K562 (cell line): ENCODE results near the gene CGGBP1. TPM values are rescaled to one million over a fixed set of nuclear protein-coding genes. Genes with fewer than 3 reads are reported as not detected.

Experiments used
- BCLAF1 ChIP-seq, 2 experiments: fragments of 450-650 bp in 1 of 2; IDR thresholded peaks; 2 replicates each; pipeline ENCODE4 v1.6.1; 2011 to 2017; ENCODE audit warnings: low read depth in 2 of 2, antibody characterized with exemption in 1 of 2, borderline replicate concordance in 1 of 2, low read length in 1 of 2, mild to moderate bottlenecking in 1 of 2, mixed read lengths in 1 of 2; ENCODE audit not compliant: control insufficient read depth in 1 of 2
- CBFA2T3 ChIP-seq: fragments of 450-650 bp; IDR thresholded peaks from 2 replicates; pipeline ENCODE4 v1.6.1; 2017
- CBFB ChIP-seq: sonication (generic); formaldehyde crosslinking; IDR thresholded peaks from 2 replicates; pipeline ENCODE4 v1.4.0; 2020; ENCODE audit warnings: mild to moderate bottlenecking, missing genetic modification reagents
- CHCHD3 ChIP-seq: fragments of 250-450 bp; sonication (Bioruptor Pico); IDR thresholded peaks from 2 replicates; pipeline ENCODE4 v2.1.2; 2022; ENCODE audit warnings: mild to moderate bottlenecking
- E2F1 ChIP-seq: sonication (generic); formaldehyde crosslinking; IDR thresholded peaks from 2 replicates; pipeline ENCODE4 v1.8.1; 2023; ENCODE audit warnings: mild to moderate bottlenecking, missing genetic modification reagents, moderate library complexity
- E2F4 ChIP-seq: sonication (generic); formaldehyde crosslinking; IDR thresholded peaks from 2 replicates; pipeline ENCODE4 v1.8.0; 2022; ENCODE audit warnings: mild to moderate bottlenecking, low read depth, missing genetic modification reagents
- IRF2 ChIP-seq: sonication (generic); formaldehyde crosslinking; IDR thresholded peaks from 2 replicates; pipeline ENCODE4 v1.8.1; 2022; ENCODE audit warnings: mild to moderate bottlenecking, missing genetic modification reagents
- MCM3 ChIP-seq: fragments of 450-650 bp; IDR thresholded peaks from 2 replicates; pipeline ENCODE4 v1.6.1; 2016
- MTA1 ChIP-seq: fragments of 450-650 bp; IDR thresholded peaks from 2 replicates; pipeline ENCODE4 v1.6.1; 2017; ENCODE audit warnings: borderline replicate concordance
- PHB ChIP-seq: fragments of 250-450 bp; sonication (Bioruptor Pico); IDR thresholded peaks from 2 replicates; pipeline ENCODE4 v1.5.0; 2021
- POLR3A ChIP-seq: IDR thresholded peaks from 2 replicates; pipeline ENCODE4 v1.6.1; 2011; ENCODE audit warnings: borderline replicate concordance, mild to moderate bottlenecking, moderate library complexity; ENCODE audit not compliant: insufficient read length, insufficient read depth; ENCODE audit errors: extremely low read depth
- RBM25 ChIP-seq: fragments of 200-400 bp; formaldehyde crosslinking; IDR thresholded peaks from 2 replicates; pipeline ENCODE4 v1.6.1; 2018; ENCODE audit warnings: low read length, low read depth, moderate library complexity; ENCODE audit not compliant: severe bottlenecking
- RUNX1 ChIP-seq: sonication (generic); IDR thresholded peaks from 2 replicates; pipeline ENCODE4 v1.6.1; 2016; ENCODE audit warnings: antibody characterized with exemption, low read depth
- TAL1 ChIP-seq: fragments of 450-650 bp; IDR thresholded peaks from 2 replicates; pipeline ENCODE4 v1.6.1; 2016; ENCODE audit warnings: mild to moderate bottlenecking
- USF1 ChIP-seq: sonication (generic); formaldehyde crosslinking; IDR thresholded peaks from 2 replicates; pipeline ENCODE4 v1.9.0; 2022; ENCODE audit warnings: mild to moderate bottlenecking, missing genetic modification reagents
- ZFPM2 ChIP-seq: fragments of 250-450 bp; sonication (Bioruptor Pico); IDR thresholded peaks from 2 replicates; pipeline ENCODE4 v1.5.1; 2022; ENCODE audit warnings: mild to moderate bottlenecking
- ZKSCAN1 ChIP-seq: fragments of 150-350 bp; IDR thresholded peaks from 2 replicates; pipeline ENCODE4 v1.6.1; 2016; ENCODE audit warnings: low read depth, low read length
- ZNF436 ChIP-seq: fragments of 250-450, 450-650 bp; sonication (Bioruptor Pico); formaldehyde crosslinking; IDR thresholded peaks from 2 replicates; pipeline ENCODE4 v1.7.0; 2020; ENCODE audit warnings: mild to moderate bottlenecking
- ZNF740 ChIP-seq, 3 experiments: fragments of 200-800 bp in 1 of 3; sonication (Bioruptor generic) in 1 of 3; sonication (generic) in 1 of 3; formaldehyde crosslinking in 1 of 3; IDR thresholded peaks; 2 replicates each; pipeline versions ENCODE4 v1.6.1 to v1.8.0; 2016 to 2022; ENCODE audit warnings: mild to moderate bottlenecking in 2 of 3, missing compliant biosample characterization in 2 of 3, missing genetic modification characterization in 2 of 3, missing genetic modification reagents in 1 of 3
- polyA plus RNA-seq, 8 experiments: library from polyadenylated mRNA; depleted of rRNA in 4 of 8; stranded (reverse) in 5 of 8; unstranded in 3 of 8; fragments of >200 nt; fragmentation: Nextera tagmentation in 2 of 8; fragmentation: Illumina TruSeq in 1 of 8; extraction: Ambion mirVana in 2 of 8; extraction: Trizol in 1 of 8; gene quantifications; 2 replicates each; pipeline versions ENCODE4 v1.2.1 to v1.2.3, GENCODE V29; 2011 to 2014; ENCODE audit warnings: inconsistent platforms in 1 of 8, missing spikeins in 1 of 8
- total RNA-seq, 7 experiments: library from RNA; depleted of rRNA in 6 of 7; stranded (reverse); fragments of >200 nt in 6 of 7; fragmentation: Illumina TruSeq in 2 of 7; extraction: Trizol in 2 of 7; gene quantifications; 2 replicates each; pipeline versions ENCODE4 v1.2.1 to v1.2.3, GENCODE V29; 2011 to 2021; ENCODE audit warnings: low replicate concordance in 1 of 7

CGGBP1 gene
- total and polyA plus RNA-seq, 9 of the 15 experiments (the other 6 are each of a cell fraction or from before 2014, with no cell fraction given): 14.4 to 47.8 (median 37.8) TPM

- TF ChIP-seq RBM25: peak; percentile 89
- no peak for TF ChIP-seq PHB (CRISPR knock-in tag)
- no peak for TF ChIP-seq ZFPM2 (CRISPR knock-in tag)
- no peak for TF ChIP-seq IRF2 (CRISPR knock-in tag)
- TF ChIP-seq POLR3A: no peak
- TF ChIP-seq ZKSCAN1: no peak
- TF ChIP-seq E2F4 (CRISPR knock-in tag): no peak
- no peak for TF ChIP-seq CBFB
- TF ChIP-seq CBFA2T3: no peak
- no peak for TF ChIP-seq RUNX1
- no peak for TF ChIP-seq BCLAF1 (IDR thresholded peaks at IDR 0.05; ENCODE audit: borderline replicate concordance in 1 of 2, control insufficient read depth in 1 of 2, low read depth in 2 of 2, low read length in 1 of 2)
- TF ChIP-seq MCM3: no peak
- no peak for TF ChIP-seq USF1 (CRISPR knock-in tag)
- no peak for TF ChIP-seq E2F1 (CRISPR knock-in tag)
- TF ChIP-seq MTA1: no peak
- no peak for TF ChIP-seq ZNF436 (CRISPR knock-in tag)
- TF ChIP-seq CHCHD3 (CRISPR knock-in tag): no peak
- no peak for TF ChIP-seq ZNF740 (CRISPR knock-in tag; IDR thresholded peaks at IDR 0.05)
- TF ChIP-seq ZNF740 (tag; IDR thresholded peaks at IDR 0.05): no peak
- no peak for TF ChIP-seq TAL1
These were observed at the start of gene CGGBP1, which contains the start of gene ZNF654 (continued) for GRCh38 chr3:88058581-88059379.
